Left ventricle myocardium inferior (tissue), 1 donor: ENCODE results near the gene TXK. TPM values are rescaled to one million over a fixed set of nuclear protein-coding genes. Genes with fewer than 3 reads are reported as not detected.

Source experiments
- DNase-seq: peaks from one replicate; pipeline ENCODE4 v3.0.0-alpha.2; 2020
- H3K27ac ChIP-seq: fragments of 200-600 bp; replicated peaks from 2 replicates; pipeline ENCODE4 v1.8.0; 2021
- H3K27me3 ChIP-seq: fragments of 200-600 bp; 2 replicates; pipeline ENCODE4 v1.8.0; 2021; ENCODE audit warnings: low read depth
- H3K36me3 ChIP-seq: fragments of 200-600 bp; 2 replicates; pipeline ENCODE4 v1.8.0; 2021
- H3K4me1 ChIP-seq: fragments of 200-600 bp; 2 replicates; pipeline ENCODE4 v1.8.0; 2021
- H3K4me3 ChIP-seq: fragments of 200-600 bp; 2 replicates; pipeline ENCODE4 v1.8.0; 2021; ENCODE audit warnings: mild to moderate bottlenecking, moderate library complexity
- H3K9me3 ChIP-seq: fragments of 200-600 bp; replicated peaks from 2 replicates; pipeline ENCODE4 v1.8.0; 2021
- intact Hi-C: fragments of 100-400 bp; cut with micrococcal nuclease; formaldehyde crosslinking; loops from one replicate; pipeline ENCODE4 v1.11.0; 2022
- total RNA-seq: library from RNA; stranded (reverse); fragmentation: NEBNext Ultra II Directional; extraction: Animal tissue kit (Norgen Biotek cat#: 25700); gene quantifications from one replicate; pipeline ENCODE4 v1.2.1, GENCODE V29; 2021
- TF ChIP-seq, protein P1 (sequence below): fragments of 200-600 bp; IDR thresholded peaks from 2 replicates; pipeline ENCODE4 v1.8.0; 2021; ENCODE audit warnings: antibody characterized with exemption, mild to moderate bottlenecking, borderline replicate concordance
- donor health status: DM: no; HTN: yes; CAD: no; lungs with severe emphysema.

The TXK gene
- total RNA-seq, 1 donor from 2014 or later = 0.71 TPM

DNA sequence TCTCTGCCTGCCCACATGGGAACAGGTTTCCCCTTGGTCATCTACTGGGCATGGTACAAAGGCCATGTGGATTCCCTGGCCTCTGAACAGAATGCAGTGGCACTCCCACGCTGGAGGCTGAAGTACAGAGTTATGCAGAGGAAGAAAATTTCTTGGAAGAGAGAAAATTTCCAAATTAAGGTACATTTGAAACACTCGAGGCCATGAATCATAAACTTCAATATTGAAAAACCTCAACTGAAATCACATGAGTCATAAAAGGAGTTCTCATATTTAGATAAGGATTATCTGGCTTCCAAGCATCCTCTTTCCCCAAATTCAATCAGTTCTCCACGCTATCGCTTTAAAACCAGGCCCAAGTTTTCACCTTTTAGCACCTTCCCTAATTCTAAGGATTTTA, 28.1 kb upstream of the TXK start:
- TF ChIP-seq, protein P1, sequence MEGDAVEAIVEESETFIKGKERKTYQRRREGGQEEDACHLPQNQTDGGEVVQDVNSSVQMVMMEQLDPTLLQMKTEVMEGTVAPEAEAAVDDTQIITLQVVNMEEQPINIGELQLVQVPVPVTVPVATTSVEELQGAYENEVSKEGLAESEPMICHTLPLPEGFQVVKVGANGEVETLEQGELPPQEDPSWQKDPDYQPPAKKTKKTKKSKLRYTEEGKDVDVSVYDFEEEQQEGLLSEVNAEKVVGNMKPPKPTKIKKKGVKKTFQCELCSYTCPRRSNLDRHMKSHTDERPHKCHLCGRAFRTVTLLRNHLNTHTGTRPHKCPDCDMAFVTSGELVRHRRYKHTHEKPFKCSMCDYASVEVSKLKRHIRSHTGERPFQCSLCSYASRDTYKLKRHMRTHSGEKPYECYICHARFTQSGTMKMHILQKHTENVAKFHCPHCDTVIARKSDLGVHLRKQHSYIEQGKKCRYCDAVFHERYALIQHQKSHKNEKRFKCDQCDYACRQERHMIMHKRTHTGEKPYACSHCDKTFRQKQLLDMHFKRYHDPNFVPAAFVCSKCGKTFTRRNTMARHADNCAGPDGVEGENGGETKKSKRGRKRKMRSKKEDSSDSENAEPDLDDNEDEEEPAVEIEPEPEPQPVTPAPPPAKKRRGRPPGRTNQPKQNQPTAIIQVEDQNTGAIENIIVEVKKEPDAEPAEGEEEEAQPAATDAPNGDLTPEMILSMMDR = no peak
- Histone ChIP-seq H3K4me3 (no peak overlapping the region), H3K4me1 (no peaks in the 10 kb centered on the region), H3K27ac (no peak overlapping the region), H3K36me3 (no peaks in the 10 kb centered on the region), H3K27me3 (no peaks in the 10 kb centered on the region), H3K9me3 (no peaks in the 10 kb centered on the region)
- intact Hi-C loops = no loop called here
- no peak for DNase-seq

DNA sequence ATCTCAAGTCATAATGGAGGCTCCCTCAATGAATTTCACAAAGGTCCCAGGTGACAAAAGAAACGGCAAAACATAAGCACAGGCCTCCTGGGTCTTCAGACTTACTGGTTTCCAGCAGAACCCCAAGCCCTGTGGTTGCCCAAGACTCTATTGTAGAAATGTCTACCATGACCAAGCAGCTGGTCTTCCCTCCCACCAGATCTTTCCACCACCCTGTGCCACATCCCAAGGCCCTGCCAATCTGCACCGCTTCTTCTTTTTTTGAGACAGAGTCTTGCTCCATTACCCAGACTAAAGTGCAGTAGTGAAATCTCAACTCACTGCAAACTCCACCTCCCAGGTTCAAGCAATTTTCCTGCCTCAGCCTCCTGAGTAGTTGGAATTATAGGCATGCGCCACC, 23.2 kb upstream of the TXK start:
- Histone ChIP-seq H3K9me3 (peaks cover 34% of the 10 kb centered on the region), H3K27me3 (no peaks in the 10 kb centered on the region), H3K27ac (no peak overlapping the region), H3K4me1 (no peaks in the 10 kb centered on the region), H3K4me3 (no peak overlapping the region), H3K36me3 (peaks cover 31% of the 10 kb centered on the region)
- intact Hi-C loops = no loop called here
- TF ChIP-seq, protein P1 = no peak
- no peak for DNase-seq

DNA sequence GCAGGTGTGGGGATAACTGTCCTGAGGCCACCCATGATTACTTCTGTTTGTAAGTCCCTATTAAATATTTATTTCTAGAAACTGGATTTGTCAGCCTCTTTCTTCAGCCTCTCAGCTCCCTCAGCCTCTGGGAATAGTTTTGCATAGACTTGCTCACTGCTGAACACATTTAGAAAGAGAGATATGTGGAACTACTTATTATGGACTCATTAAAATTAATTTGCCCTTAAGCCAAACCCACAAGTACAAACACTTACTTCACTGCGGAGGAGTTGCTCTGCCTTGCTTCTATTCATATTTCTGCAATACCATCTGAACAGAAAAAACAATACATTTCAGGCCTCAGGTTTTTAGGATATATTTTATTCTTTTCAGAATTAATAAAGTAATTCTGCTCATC, 22.4 kb upstream of the TXK start:
- no peak for DNase-seq
- Histone ChIP-seq H3K4me3 (no peak overlapping the region), H3K9me3 (peaks cover 34% of the 10 kb centered on the region), H3K36me3 (peaks cover 31% of the 10 kb centered on the region), H3K4me1 (no peaks in the 10 kb centered on the region), H3K27me3 (no peaks in the 10 kb centered on the region), H3K27ac (no peak overlapping the region)
- intact Hi-C loops = no loop called here
- TF ChIP-seq, protein P1 = no peak

GRCh38 chr4:48153791-48154550, 19.9 kb upstream of the TXK start:
- H3K9me3 ChIP-seq = peaks cover 34% of the 10 kb centered on the region
- intact Hi-C loops = no loop called here
- TF ChIP-seq, protein P1 = no peak
- H3K4me1 ChIP-seq = peaks cover 7% of the 10 kb centered on the region
- no peak overlapping the region for H3K27ac ChIP-seq
- no peaks in the 10 kb centered on the region for H3K27me3 ChIP-seq
- peaks cover 31% of the 10 kb centered on the region for H3K36me3 ChIP-seq
- H3K4me3 ChIP-seq = no peak overlapping the region
- no peak for DNase-seq

DNA sequence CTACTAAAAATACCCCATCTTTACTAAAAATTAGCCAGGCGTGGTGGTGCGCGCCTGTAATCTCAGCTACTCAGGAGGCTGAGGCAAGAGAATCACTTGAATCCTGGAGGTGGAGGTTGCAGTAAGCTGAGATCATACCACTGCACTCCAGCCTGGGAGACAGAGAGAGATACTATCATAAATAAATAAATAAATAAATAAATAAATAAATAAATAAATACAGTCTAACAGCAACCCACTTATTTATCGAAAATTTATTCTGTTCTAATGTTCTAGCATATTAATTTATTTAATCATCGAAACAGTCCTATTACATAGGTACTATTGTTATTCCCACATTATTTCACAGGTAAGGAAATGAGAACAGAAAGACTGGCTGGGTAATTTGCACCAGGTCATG, 18.2 kb upstream of the TXK start:
- intact Hi-C loops = no loop called here
- Histone ChIP-seq H3K9me3 (peaks cover 34% of the 10 kb centered on the region), H3K4me3 (no peak overlapping the region), H3K27ac (no peak overlapping the region), H3K36me3 (peaks cover 31% of the 10 kb centered on the region), H3K4me1 (peaks cover 7% of the 10 kb centered on the region), H3K27me3 (no peaks in the 10 kb centered on the region)
- TF ChIP-seq, protein P1 = no peak
- no peak for DNase-seq
